HG03159 (cell line): ENCODE measurements around the gene CLPTM1L.

Experiments used
- ATAC-seq: cut with Tn5 transposase; IDR thresholded peaks from one replicate; pipeline ENCODE4 v1.9.1; 2021; ENCODE audit warnings: mild to moderate bottlenecking, moderate library complexity; ENCODE audit not compliant: unreplicated experiment

CLPTM1L gene

DNA sequence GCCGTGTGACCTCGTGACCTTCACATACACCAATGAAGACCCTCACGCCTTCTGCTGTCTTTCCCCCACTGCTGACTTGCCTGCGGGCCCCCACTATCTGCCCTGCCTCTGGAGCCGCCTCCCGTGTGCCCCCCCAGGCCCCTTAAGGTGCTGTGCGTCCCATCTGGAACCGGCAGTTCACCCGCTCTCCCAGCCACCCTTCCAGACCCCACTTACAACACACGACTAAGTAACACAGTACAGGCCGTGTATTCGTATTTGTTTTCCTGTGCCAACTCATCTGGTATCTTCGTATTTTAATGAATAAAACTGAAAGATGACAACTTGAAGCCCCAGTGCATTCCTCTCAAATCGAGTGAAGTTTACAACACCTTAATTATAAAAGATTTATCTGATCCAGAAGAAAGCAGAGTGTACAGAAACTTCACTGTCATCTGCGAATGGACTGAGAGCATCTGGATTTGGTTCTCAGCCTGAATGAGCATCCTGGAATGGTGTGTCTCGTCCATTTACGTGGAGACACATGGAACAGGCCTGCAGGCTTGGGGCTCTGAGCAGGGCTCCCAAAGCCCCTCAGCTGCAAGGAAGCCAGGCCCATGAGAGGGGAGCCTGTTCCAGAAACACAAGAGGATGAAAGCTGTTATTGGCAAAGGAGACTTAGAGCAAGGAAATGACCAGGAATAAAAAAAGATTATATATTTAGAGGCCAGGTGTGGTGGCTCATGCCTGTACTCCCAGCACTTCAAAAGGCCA, 28.1 kb downstream of the CLPTM1L start:
- no peak for ATAC-seq

DNA sequence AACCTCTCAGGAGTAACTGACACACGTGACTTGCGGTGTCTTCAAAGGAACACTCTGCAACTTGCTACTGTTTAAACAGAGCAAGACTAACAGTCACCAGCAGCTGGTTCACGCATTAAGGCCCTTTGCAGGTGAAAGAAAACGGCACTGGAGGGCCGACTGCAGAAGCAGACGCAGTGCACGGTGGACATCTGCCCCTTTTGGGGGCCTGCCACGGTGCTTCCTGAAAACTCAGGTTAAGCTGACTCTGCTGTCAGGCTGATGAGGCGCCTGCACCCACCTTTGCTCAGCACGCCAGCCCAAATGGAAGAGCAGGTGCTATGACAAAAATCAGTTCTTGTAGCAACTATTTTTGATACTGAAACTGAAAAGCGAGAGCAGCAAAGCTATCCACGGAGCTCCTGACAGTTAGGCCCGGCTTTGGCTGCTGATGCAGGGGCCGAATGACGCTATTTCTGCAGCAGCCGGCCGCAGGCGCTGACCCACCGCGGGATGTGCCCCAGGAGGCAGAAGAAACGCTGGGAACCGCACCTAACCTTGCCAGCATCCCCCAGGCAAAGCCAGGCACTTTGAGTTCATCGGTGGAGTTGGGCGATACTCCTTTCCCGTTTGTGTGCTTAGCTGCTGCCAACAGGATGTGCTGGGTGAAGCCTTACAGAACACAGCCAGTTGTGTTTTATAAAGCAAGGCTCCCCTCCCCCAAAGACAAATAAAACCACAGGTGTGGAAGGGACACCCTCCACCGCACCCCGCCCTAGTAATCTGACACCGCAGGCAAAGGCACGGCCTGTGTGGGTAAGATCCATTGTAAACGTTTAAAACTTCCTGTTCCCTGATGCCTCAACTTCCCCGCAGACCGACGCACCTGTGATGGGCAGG, 29.0 kb downstream of the CLPTM1L start:
- ATAC-seq, result peak; percentile 59

DNA sequence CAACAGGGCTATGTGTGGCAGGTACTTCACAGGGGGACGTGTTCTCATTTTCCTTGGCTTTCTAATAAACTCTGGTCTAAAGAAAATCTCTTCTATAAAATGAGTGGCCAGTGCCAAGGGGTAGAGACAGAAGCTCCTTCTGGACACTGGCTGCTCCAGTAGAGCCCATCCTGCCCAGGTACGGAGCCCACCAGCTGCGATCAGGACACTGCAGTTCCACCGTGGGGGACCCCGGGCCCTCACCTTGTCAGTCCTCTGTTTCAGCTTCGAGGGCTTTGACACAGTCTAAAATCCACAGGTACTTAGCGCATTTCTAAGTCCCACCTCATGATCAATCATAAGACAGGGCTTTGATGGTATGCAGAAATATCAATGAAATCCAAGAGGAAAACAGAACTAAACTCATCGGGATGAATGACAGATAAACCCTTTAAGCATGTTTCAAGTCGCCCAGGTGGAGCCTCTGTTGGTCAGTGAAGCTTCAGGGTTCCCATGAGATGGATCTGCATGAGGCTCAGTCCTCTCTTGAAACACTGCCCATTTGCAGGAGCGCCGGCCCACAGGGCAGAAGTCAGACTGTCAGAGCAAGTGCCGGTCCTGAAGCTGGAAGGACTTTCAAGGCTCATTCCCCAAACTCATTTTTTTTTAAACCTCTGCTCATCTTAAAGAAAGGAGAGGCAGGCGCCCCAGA, 29.7 kb downstream of the CLPTM1L start:
- no peak for ATAC-seq

DNA sequence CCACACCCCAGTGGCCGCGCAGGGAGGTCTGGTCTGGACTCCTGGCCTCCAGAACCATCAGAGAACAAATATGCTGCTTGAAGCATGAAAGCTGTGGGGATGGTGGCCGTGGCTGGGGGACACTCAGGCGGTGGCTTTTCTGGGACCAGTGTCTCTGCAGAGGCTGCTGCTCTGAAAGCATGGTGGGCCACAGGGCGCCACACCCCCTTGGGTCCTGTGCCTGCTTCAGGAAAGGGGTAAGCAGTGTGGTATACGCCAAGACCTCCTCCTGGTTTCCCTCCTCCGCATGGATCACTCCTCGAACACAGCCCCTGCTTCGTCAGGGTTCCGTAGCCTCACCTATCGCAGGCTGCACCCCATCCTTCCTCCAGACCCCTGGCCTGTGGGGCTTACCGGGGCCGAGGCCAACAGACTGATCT, 30.3 kb downstream of the CLPTM1L start:
- ATAC-seq, result no peak

DNA sequence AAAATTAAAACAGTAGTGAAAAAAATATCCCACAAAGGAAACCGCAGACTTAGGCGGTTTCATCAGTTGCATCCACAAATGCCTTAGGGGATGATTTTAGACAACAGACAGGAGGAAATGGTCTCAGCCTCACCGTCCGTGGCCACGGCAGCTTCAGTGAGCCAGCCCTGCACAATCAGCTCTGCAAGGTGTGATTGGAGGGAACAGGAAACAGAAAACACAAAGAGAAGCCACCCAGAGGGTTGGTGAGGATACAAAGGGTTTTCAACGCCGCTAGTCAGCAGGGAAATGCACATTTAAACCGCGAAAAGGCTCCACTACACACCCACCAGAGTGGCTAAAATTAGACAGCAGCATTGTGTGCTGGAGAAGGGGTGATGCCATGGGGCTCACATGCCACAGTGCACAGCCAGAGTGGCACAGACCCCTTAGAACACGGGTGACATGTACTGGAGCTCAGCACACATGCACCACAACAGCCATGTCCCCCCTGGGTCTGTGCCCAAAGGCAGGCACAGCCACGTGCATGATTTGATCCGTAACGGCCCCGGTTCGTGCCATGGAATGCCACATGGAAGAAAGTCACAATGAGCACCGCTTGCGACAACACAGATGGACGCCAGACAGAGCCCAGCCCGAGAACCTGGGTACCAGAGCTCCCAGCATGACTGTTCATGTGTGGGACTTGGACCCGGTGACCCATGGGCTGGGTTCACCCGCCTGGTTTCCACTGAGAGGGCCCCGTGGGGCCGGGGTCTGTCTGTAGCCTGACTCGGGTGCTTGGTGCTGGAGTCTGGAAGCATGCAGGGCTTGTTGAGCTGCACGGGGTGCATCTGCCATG, 31.7 kb downstream of the CLPTM1L start:
- peak; percentile 75 for ATAC-seq

DNA sequence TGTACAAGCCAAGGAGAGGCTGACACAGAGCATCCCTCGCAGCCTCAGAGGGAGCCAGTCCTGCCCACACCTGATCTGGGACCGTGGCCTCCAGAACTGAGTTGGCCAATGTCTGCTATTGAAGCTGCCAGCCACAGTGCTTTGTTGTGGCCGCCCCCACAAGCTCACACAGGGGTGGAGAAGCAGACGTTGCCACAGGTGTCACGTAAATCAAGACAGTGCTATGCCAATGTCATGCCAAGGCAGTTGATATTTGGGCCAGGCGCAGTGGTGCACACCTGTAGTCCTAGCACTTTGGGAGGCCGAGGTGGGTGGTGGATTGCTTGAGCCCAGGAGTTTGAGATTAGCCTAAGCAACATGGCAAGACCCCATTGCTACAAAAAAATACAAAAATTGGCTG, 32.7 kb downstream of the CLPTM1L start:
- no peak for ATAC-seq

DNA sequence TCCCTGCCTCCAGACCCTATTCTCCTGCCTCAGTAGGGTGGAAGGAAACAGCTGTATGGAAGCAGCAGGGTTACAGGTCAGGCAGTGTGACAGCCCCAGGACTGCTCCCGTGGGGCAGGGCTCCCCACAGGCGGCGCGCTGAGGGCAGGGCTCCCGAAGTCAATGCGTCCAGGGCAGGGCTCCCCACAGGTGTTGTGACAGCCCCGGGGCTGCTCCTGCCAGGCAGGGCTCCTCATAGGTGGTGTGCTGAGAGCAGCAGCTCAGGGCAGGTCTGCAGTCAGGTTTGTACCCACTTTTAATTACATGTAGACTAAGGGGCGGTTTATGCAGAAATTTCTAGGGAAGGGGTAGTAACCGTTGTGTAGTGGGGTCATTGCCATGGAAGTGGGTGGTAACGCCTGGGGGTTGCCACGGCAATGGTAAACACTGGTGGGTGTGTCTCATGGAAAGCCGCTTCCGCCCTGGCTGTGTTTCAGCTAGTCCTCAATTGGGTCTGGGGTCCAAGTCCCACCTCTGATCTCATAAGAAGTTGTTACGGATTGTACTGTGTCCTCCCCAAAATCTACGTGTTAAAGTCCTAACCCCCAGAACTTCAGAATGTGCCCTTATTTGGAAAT, 33.4 kb downstream of the CLPTM1L start:
- no peak for ATAC-seq

DNA sequence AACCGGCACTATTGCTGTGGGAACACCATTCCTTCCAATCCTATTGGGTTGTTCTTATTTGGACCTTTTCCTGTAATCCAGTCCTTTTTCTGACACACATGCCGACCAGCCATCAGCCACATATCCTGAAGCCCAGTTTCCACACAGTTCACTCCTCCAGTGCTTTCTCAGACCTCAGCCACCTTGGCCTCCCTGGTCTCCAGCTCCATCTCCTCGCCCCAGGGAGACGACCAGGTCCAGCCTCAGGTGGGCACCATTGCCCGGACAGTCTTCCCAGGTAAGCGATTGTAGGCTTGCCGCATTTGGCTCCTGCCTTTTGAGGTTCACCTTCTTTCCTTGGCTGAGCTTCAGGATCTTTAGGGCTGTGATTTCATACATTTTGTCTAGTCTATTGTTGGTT, 34.8 kb downstream of the CLPTM1L start:
- ATAC-seq, result no peak

DNA sequence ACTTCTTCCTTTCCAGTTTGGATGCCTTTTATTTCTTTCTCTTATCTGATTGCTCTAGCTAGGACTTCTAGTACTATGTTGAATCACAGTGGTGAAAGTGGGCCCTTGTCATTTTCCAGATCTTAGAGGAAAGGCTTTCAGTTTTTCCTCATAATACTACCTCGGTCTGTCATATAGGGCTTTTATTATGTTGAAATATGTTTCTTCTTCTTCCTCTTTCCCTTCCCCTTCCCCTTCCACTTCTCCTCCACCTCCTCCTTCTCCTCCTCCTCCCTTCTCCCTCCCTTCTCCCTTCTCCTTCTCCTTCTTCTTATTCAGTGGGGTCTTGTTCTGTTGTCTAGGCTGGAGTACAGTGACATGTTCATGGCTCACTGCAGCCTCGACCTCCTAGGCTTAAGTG, 40.9 kb downstream of the CLPTM1L start:
- no peak for ATAC-seq

DNA sequence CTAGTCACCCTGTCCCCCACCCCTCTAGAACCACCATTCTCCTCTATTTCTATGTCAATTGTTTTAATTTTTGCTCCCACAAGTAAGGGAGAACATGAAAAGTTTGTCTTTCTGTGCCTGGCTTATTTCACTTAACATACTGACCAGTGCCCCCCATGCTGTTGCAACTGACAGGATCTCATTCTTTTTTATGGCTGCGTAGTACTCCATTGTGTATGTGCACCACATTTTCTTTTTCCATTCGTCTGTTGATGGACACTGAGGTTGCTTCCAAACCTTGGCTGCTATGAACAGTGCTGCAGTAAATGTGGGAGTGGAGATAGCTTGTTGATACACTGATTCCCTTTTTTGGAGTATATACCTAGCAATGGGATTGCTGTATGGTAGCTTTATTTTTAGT, 42.6 kb downstream of the CLPTM1L start:
- no peak for ATAC-seq

DNA sequence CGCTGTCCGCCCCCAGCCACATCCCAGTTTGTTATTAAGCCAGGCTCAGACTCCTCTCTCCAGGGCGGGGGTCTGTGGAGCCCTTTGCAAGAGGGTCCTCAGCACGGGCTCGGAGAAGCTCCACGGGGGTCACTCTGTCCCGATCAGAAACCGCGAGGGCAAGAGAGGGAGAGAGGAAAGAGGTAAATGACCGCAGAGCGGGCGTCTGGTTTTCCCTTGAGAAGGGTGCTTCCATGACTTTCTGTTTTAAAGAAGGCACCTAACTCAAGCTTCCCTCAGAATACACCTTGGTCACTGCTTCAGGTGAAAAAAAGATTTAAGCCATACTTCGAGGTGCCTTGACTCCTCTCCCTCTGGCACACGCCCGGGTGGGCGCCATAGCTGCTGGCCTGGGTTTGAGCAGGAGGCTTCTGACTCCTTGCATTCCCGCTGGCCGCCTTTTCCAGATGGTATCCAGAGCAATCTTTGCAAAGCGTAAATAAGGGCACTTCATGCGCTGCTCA, 44.3 kb downstream of the CLPTM1L start:
- ATAC-seq, result no peak

DNA sequence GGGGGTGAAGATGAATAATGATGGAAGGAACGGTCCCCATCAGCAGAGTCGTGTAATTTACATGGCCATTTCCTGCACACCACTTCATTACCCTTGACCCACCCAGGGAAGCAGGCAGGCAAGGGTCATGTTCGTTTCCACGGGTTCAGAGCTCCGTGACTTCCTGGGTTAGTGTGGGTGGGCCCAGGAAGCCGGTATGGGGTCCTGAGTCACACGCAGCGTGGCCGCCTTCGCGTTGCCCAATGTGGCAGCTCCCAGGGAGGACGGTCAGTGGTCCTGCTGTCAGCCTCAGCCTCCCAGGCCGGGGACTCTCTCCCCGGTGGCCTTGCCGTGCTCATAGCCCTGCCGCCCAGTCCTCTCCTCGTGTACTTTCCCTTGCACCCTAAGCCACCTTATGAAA, 44.9 kb downstream of the CLPTM1L start:
- no peak for ATAC-seq

DNA sequence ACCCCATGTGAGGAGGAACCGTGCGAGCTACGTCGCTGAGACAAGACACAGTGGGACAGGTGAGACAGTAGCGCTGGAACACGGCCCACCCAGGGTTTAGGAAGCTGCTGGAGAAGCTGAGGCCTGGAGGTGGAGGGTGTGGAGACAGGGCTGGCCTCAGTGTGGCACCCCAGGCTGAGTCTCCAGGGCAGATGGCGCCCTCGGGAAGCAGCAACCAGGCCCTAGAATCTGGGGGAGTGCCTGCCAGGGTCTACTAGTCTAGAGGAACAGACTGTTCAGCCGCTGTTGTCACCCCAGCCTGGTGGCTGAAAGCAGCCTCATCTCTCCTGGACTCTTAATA, 45.4 kb downstream of the CLPTM1L start:
- no peak for ATAC-seq

DNA sequence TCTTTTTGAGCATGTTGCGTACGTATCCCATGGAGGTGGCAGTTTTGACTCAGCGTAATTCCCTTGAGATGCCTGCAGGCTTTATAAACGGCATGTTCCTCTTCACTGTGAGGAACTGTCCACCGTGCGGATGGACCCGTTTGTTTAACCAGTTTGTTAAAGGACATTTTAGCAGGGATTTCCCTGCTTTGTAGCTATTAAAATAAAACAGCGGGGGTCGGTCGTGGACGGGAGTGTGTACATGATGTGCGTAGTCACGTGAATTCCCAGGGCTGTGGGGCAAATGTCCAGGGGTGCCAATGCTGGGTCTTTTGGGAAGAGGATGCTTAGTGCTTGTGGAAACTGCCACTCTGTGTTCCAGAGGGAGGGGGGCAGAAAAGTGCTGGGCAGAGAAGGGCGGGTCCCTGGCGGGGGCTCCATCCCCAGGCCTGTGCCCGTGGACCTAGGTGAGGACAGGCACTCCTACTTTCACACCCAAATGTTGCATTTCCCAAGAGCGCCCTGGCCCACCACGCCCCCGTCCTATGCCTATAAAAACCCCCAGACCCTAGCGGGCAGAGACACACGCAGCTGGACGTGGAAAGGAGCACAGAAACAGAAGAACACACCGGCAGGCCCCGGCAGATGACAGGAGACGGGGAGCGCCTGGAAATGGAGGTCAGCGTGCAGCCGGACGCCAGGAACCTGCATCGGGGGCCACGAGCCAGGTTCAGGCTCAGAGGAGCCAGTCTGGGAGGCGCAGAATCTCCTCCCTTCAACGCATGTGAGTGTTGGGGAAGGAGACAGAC, 46.0 kb downstream of the CLPTM1L start:
- no peak for ATAC-seq

DNA sequence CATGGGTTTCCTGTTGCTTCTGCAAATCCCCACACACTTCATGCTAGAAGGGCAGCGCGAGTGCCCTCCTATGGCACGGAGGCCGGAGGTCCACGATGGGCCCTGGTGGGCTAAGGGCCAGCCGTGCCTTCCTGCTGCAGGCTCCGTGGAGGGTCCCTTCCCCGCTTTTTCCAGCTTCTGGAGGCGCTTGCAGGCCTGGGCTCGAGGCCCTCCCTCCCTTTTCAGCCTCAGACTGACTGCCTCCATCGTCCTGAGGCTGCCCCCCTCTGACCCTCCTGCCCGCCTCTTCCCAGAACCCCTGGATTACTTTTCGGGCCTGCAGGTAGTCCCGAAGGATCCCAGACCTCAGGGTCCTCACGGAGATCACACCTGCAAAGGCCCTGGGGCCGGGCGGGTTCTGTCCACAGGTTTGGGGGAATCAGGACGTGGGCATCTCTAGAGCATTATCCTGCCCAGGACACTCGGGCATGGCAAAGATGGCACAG, 46.8 kb downstream of the CLPTM1L start:
- no peak for ATAC-seq

DNA sequence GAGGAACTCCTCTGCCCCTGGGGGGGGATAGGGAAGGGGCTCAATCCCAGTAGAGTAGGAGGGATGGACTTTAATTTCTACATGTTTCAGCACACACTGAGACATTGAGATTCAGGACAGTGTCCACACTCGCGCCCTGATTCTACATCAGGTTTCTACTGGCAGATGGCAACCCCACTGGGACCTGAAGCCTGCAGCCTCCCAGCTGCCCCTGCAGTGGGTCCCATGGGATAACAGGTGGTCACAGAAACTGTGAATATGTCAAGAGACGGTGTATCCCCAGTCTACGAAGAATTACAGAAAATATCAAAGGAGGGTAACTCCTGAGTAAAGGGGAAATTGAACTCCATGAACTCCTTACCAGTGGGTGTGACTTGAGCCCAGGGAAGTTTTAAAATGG, 47.7 kb downstream of the CLPTM1L start:
- ATAC-seq, result no peak

DNA sequence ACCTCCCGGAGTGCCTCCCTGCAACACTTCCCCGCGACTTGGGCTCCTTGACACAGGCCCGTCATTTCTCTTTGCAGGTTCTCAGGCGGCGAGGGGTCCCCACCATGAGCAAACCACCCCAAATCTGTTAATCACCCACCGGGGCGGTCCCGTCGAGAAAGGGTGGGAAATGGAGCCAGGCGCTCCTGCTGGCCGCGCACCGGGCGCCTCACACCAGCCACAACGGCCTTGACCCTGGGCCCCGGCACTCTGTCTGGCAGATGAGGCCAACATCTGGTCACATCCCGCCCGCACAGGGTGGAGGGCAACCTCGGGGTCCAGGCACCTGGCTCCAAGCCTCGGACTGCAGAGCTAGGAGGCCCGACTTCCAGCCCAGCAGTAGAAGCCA, 49.3 kb downstream of the CLPTM1L start:
- ATAC-seq, result no peak

DNA sequence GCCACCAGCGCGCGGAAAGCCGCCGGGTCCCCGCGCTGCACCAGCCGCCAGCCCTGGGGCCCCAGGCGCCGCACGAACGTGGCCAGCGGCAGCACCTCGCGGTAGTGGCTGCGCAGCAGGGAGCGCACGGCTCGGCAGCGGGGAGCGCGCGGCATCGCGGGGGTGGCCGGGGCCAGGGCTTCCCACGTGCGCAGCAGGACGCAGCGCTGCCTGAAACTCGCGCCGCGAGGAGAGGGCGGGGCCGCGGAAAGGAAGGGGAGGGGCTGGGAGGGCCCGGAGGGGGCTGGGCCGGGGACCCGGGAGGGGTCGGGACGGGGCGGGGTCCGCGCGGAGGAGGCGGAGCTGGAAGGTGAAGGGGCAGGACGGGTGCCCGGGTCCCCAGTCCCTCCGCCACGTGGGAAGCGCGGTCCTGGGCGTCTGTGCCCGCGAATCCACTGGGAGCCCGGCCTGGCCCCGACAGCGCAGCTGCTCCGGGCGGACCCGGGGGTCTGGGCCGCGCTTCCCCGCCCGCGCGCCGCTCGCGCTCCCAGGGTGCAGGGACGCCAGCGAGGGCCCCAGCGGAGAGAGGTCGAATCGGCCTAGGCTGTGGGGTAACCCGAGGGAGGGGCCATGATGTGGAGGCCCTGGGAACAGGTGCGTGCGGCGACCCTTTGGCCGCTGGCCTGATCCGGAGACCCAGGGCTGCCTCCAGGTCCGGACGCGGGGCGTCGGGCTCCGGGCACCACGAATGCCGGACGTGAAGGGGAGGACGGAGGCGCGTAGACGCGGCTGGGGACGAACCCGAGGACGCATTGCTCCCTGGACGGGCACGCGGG, 49.9 kb downstream of the CLPTM1L start, which contains the start of gene TERT:
Gene TERT, minus strand, starts transcription at position 234 of the 815 bp plus-strand sequence. Its CDS starts 79 bp downstream, at position 155.
- no peak for ATAC-seq
